KBM-7 (cell line): ENCODE results near the gene TK1.
"Not testable (repeated sequence)": the region's sequence is repeated elsewhere in the genome, so short reads cannot be mapped to it uniquely, and the experiment has no call there.

Experiments
- DNase-seq: peaks from one replicate; pipeline ENCODE4 v3.0.0-alpha.2; 2015
- in situ Hi-C: fragments of 300-500 bp; cut with MboI; formaldehyde crosslinking; loops from 2 replicates; pipeline ENCODE4 v1.14.3; 2020; ENCODE audit warnings: low sequenced_read_pairs, low pct_unique_long_range_greater_than_20kb, mixed read lengths

TK1 gene, protein sequence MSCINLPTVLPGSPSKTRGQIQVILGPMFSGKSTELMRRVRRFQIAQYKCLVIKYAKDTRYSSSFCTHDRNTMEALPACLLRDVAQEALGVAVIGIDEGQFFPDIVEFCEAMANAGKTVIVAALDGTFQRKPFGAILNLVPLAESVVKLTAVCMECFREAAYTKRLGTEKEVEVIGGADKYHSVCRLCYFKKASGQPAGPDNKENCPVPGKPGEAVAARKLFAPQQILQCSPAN

DNA sequence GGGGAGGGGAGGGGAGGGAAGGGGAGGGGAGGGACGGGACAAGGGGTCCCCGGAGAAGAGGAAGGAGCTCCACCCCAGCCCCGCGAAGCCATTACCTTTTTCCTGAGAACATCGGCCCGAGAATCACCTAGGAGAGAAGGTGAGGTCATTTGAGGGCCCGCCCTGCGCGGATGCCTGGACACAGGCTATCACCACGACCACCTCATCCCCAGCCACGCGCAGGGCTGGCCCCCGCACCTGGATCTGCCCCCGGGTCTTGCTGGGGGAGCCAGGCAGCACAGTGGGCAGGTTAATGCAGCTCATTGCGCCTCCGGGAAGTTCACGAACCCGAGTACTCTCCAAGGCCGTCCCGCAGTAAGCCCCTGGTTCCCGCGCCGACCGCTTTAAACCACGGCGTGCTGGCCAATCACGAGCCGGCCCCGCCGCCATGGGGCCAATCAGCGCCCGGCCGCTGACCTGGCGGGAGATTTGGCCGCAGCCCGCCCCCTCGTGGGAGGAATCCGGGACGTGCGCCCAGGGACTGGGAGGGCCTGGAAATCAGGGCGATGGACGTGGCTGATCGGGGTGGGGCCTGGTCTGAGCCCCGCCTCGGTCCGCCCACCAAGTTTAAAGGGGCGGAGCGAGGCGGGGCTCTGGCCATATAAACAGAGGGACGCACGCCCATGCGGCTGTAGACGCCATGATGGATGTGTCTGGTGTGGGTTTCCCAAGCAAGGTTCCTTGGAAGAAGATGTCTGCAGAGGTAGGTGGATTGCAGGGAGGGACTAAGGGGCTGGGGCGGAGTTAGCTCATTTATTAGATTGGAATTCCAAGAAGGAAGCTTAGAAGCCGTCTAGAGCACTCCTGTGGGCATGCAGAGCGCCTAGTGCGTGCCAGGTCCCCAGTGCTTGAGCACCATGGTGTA, at the start of gene TK1, which contains the start of gene AFMID:
TSS of gene TK1 (minus strand) at position 361 of the 904 bp plus-strand sequence. CDS start at position 303, 58 bp downstream.
TSS of gene AFMID (plus strand) at position 671 of the 904 bp plus-strand sequence. CDS start at position 680, 9 bp downstream.
- in situ Hi-C loops = no loop called here
- peak; percentile 99 for DNase-seq

DNA sequence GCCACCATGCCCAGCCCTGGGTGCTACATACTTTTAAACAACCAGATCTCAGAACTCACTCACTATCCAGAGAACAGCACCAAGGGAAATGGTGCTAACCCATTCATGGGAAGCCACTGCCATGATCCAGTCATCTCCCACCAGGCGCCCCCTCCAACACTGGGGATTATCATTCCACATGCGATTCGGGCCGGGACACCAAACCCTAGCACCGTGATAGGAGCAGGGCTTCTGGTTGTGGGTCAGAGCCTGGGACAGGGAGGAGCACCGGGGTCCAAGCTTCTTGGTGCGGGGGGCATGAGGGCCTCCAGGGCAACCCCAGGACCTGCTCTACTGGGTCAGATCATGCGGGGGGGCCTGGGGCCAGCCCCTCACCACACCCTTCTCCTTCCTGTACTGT, 49.0 kb upstream of the TK1 start:
- no peak for DNase-seq
- in situ Hi-C loops = no loop called here

DNA sequence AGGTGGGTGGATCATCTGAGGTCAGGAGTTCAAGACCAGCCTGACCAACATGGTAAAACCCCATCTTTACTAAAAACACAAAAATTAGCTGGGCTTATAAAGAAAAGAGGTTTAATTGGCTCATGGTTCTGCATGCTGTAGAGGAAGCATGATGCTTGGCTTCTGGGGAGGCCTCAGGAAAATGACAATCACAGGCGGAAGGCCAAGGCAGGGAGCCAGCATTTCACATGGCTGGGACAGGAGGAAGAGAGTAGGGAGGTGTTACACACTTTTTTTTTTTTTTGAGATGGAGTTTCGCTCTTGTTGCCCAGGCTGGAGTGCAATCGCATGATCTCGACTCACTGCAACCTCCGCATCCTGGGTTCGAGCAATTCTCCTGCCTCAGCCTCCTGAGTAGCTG, 48.2 kb upstream of the TK1 start:
- DNase-seq, in situ Hi-C loops: not testable (repeated sequence)

DNA sequence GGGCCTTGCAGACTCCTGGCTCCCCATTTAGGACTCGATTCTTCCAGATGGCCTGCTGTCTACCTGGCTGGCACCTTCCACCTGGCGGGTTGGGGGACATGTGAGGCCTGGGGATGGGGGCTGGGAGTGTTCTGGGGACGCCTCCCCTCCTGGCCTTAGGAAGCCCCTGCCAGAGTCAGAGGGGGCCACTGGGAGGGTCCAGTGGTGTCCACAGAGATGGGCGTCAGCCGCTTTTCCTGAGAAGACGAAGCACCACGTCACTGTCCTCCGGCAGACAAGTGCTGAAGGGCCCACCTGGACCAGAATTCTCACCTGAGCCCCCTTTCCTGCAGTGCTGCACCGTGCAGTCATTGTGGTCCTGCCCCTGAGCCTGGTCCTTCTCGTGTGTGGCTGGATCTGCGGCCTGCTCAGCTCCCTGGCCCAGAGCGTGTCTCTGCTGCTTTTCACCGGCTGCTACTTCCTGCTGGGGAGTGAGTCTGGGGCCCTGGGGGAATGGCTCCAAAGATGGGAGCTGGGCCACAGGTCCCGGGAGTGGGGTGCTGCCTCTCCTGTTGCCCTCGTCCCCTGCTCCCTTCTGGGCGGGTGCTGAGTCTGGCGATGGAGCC, 47.5 kb upstream of the TK1 start:
- DNase-seq = no peak
- in situ Hi-C loops = no loop called here

DNA sequence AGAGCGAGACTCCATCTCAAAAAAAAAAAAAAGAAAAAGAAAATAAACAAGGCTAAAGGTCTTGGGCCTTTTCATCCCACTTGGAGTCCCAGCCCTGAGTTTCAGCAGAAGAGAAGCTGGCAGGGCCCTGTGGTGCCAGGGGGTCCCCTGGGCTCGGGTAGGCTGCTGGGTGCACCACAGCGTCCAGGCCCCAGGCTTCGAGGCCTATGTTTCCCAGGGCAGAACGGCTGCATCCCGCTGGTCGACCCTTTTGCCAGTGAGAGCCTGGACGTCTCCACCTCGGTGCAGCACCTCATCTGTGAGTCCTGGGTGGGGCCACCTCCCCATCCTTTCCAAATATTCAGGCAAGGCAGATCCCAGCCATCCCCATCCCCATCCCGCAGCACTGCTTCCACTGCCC, 46.8 kb upstream of the TK1 start:
- DNase-seq = no peak
- in situ Hi-C loops = no loop called here

DNA sequence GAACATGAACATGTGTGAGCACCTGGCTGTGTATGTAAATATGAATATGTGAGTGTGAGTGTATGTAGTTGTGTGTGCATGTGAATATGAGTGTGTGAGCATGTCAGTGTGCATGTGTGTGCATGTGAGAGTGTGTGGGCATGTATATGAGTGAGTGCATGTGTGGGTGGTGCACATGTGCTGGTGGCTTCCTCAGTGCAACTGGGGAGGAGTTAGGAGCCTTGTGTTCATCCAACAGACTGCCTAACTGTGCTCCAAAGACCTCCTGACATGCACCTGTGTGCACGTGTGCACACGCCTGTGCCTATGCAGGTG, 46.0 kb upstream of the TK1 start:
- in situ Hi-C loops = no loop called here

DNA sequence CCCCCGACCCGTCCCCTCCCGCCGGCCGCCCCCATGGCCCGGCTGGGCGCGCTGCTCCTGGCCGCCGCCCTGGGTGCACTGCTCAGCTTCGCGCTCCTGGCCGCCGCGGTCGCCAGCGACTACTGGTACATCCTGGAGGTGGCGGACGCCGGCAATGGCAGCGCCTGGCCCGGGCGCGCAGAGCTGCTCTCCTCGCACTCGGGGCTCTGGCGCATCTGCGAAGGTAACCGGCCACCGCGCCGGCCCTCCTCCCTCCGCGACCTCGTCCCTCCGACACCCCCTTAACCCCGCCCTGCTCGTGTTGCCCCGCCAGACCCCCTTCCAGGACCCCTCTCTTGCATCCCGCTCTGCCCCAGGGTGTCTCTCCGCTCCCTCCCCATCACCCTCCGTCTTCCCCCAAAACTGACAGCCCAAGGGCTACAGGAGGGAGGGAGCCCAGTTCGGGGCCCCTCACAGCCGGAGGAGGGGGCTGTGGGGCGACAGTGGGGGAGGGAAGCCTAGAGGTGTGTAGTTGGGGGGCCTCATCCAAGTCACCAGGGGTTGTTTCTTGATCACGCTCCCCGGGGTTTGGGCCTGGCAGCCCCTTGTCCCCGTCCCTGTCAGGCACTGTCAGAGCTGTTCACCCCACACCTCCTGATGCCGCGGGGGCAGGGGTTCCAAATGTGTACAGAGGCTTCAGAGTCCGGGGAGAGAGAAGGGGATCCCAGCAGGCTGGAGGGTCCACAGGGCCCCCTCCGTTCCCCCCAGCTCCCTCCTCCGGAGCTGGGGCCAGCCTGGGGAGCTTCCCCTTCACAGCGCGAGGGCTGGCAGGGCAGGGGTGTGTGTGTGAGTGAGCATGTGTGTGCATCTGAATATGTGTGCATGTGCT, 45.4 kb upstream of the TK1 start:
- in situ Hi-C loops = no loop called here
- no peak for DNase-seq

More for the DNA sequence above, 46.0 kb upstream of the TK1 start:
- DNase-seq = no peak

DNA sequence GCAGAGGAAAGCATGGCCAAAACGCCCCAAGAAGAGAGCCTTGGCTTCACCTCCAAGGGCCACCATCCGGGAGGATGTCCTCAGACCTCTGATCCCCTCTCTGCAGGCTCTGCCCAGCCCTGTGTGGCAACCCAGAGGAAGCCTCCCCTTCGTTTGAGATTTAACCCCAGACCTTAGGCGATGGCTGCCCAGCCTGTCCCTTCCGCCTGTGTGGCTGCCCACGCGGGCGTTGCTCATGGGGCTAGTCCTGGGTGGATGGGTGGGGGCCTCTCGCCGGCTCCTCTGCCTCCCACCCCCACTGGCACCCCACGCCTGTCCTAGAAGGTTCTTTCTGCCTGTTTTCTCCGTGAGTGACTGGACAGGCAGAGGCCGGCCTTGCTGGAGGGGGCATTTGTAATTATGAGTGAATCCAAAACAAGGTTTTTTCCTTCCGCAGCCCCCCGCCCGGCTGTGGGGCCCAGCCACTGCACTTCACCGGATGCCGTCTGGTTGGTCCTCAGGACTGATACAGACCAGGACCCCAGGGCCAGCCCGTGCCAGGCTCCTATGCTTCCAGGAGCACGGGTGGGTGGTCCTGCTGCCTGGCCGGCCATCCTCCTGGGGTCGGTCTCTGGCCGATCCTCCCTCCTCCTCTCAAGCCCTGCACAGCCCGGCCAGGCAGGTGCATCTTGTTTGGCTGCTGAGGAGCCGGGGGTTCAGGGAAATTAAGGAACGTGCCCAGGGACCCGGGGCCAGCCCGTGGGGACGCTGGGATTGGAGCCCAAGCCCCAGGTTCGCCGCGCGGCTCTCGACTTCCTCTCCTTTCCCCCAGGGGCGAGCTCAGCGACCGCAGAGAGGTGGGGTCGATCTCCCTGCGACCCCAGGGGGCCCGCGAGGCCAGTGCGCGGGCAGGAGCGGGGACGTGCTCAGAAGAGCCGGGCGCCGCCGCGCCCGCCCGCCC, 44.4 kb upstream of the TK1 start, which contains the start of gene TMEM235:
TSS of gene TMEM235 (plus strand) at position 636 of the 940 bp plus-strand sequence. CDS start 393 bp downstream, outside the sequence.
- no peak for DNase-seq
- in situ Hi-C loops = no loop called here

DNA sequence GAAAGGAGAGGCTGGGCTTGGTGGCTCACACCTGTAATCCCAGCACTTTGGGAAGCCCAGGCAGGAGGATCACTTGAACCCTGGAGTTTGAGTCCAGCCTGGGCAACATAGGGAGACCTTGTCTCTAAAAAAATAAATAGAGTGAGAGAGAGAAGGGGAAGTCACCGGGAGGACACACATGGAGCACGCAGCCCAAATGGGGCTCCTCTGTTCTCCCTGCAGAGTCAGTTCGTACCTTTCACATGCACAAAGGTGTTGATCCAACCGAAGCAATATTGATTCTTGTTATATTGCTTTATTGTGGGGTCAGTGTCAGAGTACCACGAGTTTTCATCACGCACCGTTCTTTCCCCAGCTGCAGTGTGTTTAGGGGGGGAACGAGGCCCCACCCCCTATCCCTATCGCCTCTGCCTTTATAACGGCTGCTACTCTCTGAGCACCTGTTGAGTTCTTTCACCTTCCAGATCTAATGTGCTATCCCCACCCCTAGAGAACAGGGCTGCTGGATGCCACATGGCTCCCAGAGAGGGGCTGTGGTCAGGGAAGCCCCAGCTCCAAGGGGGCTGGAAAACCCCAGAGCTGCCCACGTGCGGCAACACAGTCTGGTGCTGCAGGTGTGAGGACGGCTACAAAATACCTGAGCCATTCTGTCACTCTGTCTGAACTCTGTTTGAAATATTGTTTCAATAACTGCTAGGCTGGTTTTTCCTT, 43.6 kb upstream of the TK1 start:
- DNase-seq = no peak
- in situ Hi-C loops = no loop called here

DNA sequence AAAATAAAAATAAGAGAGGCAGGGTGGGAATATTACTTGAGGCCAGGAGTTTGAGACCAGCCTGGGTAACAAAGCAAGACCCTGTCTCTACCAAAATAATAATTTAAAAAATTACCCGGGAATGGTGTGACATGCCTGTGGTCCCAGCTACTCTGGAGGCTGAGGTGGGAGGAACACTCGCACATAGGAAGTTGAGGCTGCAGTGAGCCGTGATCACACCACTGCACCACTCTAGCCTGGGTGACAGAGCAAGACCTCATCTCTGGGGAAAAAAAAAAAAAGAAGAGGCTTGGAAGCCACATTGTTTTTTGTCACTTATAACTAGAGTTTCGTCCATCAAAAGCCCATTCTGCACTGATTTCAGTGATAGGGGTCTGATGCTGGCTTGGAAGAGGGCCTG, 41.3 kb upstream of the TK1 start:
- DNase-seq = no peak
- in situ Hi-C loops = no loop called here

DNA sequence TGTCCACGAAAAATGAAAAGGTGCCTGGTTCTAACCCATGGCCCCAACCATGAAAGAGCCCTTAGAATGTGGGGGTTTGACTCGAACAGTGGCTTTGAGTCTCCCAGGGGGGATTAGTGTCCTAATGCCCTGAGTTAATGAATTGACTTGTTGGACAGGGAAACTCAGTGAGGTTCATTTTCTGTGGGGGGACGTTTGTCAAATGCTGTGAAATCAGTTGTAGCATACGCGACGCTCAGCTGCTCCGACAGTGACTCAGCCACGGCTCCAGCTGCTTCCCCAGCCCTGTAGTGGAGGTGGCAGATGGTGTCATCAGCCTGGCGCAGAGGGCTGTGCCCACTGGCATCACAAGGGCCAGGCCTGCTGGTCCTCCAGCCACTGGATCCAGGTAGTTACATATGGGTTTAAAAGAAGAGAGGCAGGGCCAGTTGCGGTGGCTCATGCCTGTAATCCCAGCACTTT, 40.6 kb upstream of the TK1 start:
- no peak for DNase-seq
- in situ Hi-C loops = no loop called here

DNA sequence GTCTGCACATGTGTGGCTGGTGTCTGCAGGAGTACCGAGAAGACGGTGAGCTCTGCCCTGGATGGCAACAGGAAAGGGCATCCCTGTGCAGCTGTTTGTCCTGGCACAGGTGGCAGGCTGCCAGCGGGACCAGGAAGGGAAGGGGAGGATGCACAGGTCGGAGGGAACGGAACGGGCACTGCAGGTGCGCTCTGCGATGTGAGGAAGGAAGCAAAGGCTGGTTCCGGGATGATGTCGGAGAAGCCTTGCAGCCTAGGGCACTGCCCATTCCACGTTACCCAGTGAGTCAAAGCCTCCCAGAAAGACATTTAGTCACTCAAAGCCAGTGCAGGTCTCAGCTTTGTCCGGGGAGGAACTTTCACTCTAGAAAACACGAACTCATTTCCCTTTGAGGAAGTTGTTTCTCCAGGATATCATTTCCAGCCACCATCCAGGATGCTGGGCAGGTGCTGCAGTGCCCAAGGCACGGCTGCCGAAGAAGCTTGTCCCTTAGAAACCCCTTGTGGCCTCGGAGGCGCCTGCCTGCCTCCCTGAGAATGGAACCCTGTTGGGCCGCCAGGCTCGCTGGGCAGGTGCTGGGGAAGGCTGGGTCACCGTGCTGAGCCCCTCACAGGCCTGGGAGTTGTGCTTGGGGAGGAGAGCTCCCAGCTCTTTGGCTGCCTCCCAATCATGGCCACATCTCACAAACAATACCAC, 40.1 kb upstream of the TK1 start:
- peak; percentile 44 for DNase-seq
- in situ Hi-C loops = no loop called here

DNA sequence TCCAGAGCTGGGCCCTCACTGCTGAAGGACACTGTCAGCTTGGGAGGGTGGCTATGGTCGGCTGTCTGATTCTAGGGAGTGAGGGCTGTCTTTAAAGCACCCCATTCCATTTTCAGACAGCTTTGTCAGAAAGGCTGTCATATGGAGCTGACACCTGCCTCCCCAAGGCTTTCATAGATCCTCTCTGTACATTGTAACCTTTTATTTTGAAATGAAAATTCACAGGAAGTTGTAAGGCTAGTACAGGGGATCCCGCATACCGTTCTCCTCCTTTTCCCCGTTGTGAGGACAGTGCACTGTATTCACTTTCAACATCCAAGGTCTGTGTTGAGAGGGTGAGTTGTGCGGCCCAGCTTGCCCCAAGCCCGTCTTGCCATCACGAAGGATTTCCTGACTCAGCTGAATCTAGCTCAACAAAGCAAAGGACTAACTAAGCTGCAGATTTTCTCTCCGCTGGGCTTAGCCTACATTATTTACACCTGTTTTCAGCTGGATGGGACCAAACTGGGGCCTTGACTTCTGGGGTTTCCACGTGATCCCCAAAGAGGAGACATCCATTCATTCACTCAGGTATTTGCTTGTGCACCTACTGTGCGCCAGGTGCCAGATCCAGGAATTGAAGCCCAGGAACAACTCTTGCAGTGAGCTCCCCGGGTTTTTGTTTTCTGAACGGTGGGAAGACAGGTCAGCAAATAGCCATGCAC, 39.4 kb upstream of the TK1 start:
- in situ Hi-C loops = no loop called here
- DNase-seq = no peak

DNA sequence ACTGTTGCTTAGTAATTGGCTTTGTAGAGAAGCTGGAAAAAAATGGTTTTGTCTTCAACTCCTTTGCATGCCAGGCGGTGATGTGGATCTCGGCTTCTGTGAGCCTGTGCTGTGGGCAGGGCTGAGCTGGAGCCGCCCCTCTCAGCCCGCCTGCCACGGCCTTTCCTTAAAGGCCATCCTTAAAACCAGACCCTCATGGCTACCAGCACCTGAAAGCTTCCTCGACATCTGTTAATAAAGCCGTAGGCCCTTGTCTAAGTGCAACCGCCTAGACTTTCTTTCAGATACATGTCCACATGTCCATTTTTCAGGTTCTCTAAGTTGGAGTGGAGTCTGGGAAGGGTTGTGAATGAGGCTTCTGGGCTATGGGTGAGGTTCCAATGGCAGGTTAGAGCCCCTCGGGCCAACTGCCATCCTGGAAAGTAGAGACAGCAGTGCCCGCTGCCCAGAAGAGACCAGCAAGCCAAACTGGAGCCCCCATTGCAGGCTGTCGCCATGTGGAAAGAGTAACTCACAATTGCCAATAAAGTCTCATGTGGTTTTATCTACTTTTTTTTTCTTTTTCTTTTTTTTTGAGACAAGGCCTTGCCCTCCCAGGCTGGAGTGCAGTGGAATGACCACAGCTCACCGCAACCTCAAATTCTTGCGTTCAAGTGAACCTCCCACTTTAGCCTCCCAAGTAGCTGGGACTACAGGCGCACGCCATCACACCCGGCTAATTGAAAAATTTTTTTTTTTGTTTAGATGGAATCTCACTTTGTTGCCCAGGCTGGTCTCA, 38.4 kb upstream of the TK1 start:
- in situ Hi-C loops = no loop called here

DNA sequence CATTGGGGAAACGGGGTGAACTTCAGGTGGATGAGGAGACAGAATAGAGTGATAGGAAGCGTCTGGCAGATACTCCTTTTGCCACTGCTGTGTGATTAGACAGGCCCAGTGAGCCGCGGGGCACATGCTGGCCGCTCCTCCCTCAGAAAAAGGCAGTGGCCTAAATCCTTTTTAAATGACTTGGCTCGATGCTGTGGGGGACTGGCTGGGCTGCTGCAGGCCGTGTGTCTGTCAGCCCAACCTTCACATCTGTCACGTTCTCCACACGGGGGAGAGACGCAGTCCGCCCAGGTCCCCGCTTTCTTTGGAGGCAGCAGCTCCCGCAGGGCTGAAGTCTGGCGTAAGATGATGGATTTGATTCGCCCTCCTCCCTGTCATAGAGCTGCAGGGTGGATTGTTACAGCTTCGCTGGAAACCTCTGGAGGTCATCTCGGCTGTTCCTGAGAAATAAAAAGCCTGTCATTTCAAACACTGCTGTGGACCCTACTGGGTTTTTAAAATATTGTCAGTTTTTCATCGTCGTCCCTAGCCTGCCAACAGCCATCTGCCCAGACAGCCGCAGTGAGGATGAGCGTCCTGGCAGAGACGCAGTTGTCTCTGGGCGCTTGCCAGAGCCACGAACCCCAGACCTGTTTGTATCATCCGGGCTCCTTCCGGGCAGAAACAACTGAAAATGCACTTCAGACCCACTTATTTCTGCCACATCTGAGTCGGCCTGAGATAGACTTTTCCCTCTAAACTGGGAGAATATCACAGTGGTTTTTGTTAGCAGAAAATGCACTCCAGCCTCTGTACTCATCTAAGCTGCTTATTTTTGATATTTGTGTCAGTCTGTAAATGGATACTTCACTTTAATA, 37.6 kb upstream of the TK1 start:
- DNase-seq = no peak
- in situ Hi-C loops = no loop called here

More for the DNA sequence above, 38.4 kb upstream of the TK1 start:
- no peak for DNase-seq
